Lower leg skin (tissue), 4 donors: ENCODE data around the gene PURA. TPM values are rescaled to one million over a fixed set of nuclear protein-coding genes. Genes with fewer than 3 reads are reported as not detected.
"Not testable (repeated sequence)": the region's sequence is repeated elsewhere in the genome, so short reads cannot be mapped to it uniquely, and the experiment has no call there.

ENCODE experiments used
- DNase-seq, 2 donors: peaks; one replicate each; pipeline ENCODE4 v3.0.0-alpha.2; 2019; ENCODE audit warnings: low spot score in 2 of 2
- H3K4me3 ChIP-seq: fragments of 200-600 bp; sonication (generic); 2 replicates; pipeline ENCODE4 v1.5.1; 2017; ENCODE audit warnings: mild to moderate bottlenecking, low read depth; ENCODE audit not compliant: poor library complexity, severe bottlenecking
- POLR2A ChIP-seq, 2 donors: fragments of 450-650 bp; IDR thresholded peaks; one replicate each; pipeline ENCODE4 v1.6.1; 2016 to 2017; ENCODE audit warnings: antibody characterized with exemption in 2 of 2, mild to moderate bottlenecking in 1 of 2, moderate library complexity in 1 of 2
- WGBS, 2 donors: methylation state at CpG; one replicate each; pipeline ENCODE4 v1.1.5; 2018; 5-methylcytosine and 5-hydroxymethylcytosine counted together
- intact Hi-C: fragments of 100-400 bp; cut with DNase I; formaldehyde crosslinking; loops from one replicate; pipeline ENCODE4 v1.15.0; 2023; ENCODE audit warnings: low total_unique reads
- total RNA-seq, 4 donors: library from RNA; depleted of rRNA; stranded (reverse); fragments of >200 nt; gene quantifications; one replicate each; pipeline ENCODE4 v1.1.0, GENCODE V29; 2016
- TF ChIP-seq, protein P1 (sequence below), 3 donors: fragments of 450-650 bp; IDR thresholded peaks; one replicate each; pipeline ENCODE4 v1.5.1; 2016; ENCODE audit warnings: antibody characterized with exemption in 3 of 3, mild to moderate bottlenecking in 3 of 3, moderate library complexity in 2 of 3

PURA gene
- total RNA-seq, 4 donors from 2014 or later: 15.0 to 16.8 (median 16.2) TPM

DNA sequence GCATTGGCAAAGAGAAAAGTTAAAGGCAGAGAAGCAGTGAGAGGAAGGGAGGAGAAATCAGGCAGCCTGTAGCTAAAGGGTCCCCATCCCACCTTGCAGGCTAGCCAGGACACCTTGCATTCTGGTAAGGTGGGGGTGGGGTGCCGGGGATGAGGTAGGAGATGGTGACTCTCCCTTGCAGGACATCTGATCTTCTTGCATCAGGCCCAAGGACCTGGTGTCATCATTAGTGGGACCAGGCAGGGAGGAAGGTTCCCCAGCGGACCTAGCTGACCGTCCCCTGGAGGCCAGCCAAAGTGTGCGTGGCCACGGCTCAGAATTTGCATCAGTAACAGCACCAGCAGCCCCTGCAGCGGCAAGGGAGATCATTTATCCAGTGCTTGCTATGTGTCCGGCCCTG is 39.3 kb downstream of the PURA start:
- TF ChIP-seq POLR2A (IDR thresholded peaks at IDR 0.05): no peak
- TF ChIP-seq, protein P1, sequence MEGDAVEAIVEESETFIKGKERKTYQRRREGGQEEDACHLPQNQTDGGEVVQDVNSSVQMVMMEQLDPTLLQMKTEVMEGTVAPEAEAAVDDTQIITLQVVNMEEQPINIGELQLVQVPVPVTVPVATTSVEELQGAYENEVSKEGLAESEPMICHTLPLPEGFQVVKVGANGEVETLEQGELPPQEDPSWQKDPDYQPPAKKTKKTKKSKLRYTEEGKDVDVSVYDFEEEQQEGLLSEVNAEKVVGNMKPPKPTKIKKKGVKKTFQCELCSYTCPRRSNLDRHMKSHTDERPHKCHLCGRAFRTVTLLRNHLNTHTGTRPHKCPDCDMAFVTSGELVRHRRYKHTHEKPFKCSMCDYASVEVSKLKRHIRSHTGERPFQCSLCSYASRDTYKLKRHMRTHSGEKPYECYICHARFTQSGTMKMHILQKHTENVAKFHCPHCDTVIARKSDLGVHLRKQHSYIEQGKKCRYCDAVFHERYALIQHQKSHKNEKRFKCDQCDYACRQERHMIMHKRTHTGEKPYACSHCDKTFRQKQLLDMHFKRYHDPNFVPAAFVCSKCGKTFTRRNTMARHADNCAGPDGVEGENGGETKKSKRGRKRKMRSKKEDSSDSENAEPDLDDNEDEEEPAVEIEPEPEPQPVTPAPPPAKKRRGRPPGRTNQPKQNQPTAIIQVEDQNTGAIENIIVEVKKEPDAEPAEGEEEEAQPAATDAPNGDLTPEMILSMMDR (IDR thresholded peaks at IDR 0.05): no peak
- H3K4me3 ChIP-seq: no peak overlapping the region
- 50 to 66% methylated on average over 7 of the region's 7 CpGs for WGBS, 2 donors
- DNase-seq: no peak
- intact Hi-C loops: loop anchor here (10.0 kb wide), 1 partner anchor 358 kb away; the partner anchor contains the start of gene PSD2

DNA sequence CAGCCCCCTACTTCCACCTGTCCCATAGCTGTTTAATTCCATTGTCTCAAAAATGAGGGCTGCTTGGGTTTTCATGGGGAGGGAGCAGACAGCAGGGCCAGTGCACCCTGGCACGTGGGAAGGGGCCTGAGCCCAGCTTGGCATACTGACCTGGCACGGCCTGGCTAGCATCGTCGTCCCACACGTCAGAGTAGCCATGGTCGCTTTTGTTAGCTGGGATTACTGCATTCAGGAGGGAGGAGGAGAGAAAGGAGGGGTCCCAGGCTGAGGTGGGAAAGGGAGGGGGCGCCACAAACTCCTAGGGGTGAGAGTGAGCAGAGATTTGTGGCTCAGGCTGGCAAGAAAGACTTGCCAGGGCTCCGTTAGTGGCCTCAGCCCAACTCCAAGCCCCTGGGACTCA is 40.0 kb downstream of the PURA start:
- no peak for TF ChIP-seq POLR2A (IDR thresholded peaks at IDR 0.05)
- TF ChIP-seq, protein P1 (IDR thresholded peaks at IDR 0.05): no peak
- no peak overlapping the region for H3K4me3 ChIP-seq
- intact Hi-C loops: loop anchor here (10.0 kb wide), 1 partner anchor 359 kb away; the partner anchor contains the start of gene PSD2
- no peak for DNase-seq
- WGBS, 2 donors: 72 to 75% methylated on average over 8 of the region's 8 CpGs

DNA sequence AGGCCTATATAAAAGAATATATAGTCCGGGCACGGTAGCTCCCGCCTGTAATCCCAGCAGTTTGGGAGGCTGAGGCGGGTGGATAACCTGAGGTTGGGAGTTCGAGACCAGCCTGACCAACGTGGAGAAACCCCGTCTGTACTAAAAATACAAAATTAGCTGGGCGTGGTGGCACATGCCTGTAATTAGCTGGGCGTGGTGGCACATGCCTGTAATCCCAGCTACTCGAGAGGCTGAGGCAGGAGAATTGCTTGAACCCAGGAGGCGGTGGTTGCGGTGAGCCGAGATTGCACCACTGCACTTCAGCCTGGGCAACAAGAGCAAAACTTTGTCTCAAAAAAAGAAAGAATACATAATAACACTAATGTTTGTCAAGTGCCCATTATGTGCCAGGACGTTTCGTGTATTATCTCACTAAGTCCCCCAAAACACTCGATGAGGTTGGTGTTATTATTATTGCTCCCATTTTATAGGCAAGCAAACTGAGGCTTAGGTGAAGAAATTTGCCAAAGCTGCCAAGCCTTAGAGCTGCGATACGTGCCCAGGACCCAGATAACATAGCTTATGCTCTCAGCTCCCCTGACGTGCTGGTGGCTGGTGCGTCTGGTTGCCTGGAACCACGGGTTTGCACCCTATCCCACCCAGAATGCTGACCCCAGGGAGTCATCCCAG is 40.9 kb downstream of the PURA start:
- 69 to 71% methylated on average over 21 of the region's 21 CpGs for WGBS, 2 donors
- DNase-seq, H3K4me3 ChIP-seq: not testable (repeated sequence)
- intact Hi-C loops: loop anchor here (10.0 kb wide), 1 partner anchor 360 kb away; the partner anchor contains the start of gene PSD2

DNA sequence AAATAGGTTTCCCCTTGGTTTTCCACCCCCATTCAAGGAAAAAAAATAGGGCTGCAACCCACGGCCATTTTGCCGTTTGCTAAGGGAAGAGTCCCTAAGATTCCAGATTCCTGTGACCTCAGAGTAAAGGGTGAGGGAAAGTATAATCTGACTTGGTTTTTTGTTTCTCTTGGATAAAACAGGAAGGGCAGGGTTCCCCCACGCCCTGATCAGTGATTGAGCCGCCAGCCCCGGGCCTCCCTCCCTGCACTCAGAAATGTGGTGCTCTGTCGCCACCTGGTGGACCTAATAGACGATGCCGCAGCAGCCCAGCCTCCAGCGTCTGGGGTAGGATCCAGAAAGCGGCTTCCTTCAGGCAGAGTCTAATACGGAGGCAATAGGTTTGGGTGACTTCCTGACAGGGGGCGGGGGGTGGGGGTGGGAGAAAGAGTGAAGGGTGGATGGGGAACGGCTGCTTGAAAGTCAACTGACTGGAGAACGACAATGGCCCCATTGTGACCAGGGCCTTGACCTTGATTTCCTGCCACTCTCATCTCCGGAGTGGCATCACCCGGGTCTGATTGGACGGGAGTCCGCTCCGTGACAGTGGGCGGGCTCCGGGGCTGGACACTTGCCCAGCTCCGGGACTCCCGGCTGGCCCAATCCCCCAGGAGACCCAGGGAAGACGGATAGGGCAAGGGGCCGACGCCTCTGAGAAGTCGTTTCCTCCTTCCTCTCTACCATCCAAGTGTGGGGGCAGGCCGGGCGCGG is 43.3 kb downstream of the PURA start:
- peak; percentile 88 to 98 for DNase-seq
- no peak overlapping the region for H3K4me3 ChIP-seq
- intact Hi-C loops: loop anchor here (2.0 to 10.0 kb wide), 2 partner anchors 84 to 362 kb away; partner anchors contain the start of gene PSD2
- TF ChIP-seq POLR2A (IDR thresholded peaks at IDR 0.05): no peak
- TF ChIP-seq, protein P1 (IDR thresholded peaks at IDR 0.05): peak in 1 of 3 donors; percentile 96
- 7 to 12% methylated on average over 27 to 30 of the region's 30 CpGs for WGBS, 2 donors

DNA sequence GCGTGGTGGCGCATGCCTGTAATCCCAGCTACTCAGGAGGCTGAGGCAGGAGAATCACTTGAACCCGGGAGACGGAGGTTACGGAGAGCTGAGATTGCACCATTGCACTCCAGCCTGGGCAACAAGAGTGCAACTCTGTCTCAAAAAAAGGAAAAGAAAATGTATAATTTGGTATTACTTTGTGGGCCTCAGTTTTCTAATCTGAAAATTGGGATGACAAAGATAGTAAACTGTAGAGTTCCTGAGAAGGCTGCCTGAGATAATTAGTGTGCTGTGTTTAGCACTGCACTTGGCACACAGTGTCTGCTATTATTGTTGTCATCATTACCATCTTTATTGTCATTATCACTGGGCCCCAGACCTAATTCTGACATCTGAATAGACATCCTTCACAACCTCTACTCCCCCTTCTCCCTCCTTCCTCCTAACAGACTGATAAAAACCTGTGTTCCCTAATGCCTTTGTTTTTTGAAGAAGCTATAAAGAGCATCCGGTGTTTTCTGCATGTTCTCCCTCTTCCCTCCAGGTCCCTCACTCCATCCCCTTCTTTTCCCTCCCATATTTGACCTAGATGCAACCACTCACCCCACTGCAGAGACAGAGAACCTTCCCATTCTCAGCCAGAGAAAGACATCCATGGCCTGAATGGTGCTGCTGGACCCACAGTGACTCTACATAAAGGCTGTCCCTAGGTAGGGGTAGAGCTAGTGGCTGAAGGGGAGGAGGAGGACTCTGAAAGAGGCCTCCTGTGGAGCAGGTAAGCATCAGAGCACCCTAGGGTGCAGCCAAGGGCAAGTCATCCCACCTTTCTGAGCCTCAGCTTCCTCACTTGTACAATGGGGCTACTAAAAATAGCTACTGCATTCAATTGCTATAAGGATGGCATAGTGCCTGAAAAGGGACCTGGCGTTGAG is 45.4 kb downstream of the PURA start:
- WGBS, 2 donors: 80 to 81% methylated on average over 7 of the region's 7 CpGs

More for the DNA sequence above, 45.4 kb downstream of the PURA start:
- H3K4me3 ChIP-seq: no peak overlapping the region
- intact Hi-C loops: loop anchor here (10.0 kb wide), 1 partner anchor 364 kb away; the partner anchor contains the start of gene PSD2
- DNase-seq: no peak
- TF ChIP-seq POLR2A (IDR thresholded peaks at IDR 0.05): no peak
- TF ChIP-seq, protein P1 (IDR thresholded peaks at IDR 0.05): no peak
